ENCODE results near the gene TTLL4.

DNA sequence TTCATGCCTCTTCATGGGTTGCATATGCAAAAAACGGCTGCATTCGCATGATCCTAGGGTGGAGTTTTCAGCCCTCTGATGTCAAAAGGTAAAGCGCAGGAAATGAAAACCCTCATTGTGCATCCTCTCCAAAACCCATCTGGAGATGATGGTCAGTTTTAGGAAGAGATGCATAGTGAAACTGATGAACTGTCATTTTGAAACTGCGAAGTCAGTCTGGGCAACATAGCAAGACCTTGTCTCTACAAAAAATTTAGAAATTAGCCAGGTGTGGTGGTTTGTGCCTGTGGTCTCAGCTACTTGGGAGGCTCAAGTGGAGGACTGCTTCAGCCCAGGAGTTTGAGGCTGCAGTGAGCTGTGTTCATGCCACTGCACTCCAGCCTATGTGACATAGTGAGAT is 2.5 kb upstream of the TTLL4 start:
- TF ChIP-seq, protein P1, sequence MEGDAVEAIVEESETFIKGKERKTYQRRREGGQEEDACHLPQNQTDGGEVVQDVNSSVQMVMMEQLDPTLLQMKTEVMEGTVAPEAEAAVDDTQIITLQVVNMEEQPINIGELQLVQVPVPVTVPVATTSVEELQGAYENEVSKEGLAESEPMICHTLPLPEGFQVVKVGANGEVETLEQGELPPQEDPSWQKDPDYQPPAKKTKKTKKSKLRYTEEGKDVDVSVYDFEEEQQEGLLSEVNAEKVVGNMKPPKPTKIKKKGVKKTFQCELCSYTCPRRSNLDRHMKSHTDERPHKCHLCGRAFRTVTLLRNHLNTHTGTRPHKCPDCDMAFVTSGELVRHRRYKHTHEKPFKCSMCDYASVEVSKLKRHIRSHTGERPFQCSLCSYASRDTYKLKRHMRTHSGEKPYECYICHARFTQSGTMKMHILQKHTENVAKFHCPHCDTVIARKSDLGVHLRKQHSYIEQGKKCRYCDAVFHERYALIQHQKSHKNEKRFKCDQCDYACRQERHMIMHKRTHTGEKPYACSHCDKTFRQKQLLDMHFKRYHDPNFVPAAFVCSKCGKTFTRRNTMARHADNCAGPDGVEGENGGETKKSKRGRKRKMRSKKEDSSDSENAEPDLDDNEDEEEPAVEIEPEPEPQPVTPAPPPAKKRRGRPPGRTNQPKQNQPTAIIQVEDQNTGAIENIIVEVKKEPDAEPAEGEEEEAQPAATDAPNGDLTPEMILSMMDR (conservative IDR thresholded peaks at IDR 0.05) = no peak
- TF ChIP-seq EZH2 (IDR thresholded peaks at IDR 0.05; ENCODE audit: low read depth) = no peak
